Measurements from ENCODE around the gene HOXB2. TPM values are rescaled to one million over a fixed set of nuclear protein-coding genes. Genes with fewer than 3 reads are reported as not detected.

Gene HOXB2
- total and polyA plus RNA-seq, 9 of the 15 experiments (the other 6 are each of a cell fraction or from before 2014, with no cell fraction given) = 2.1 to 97.7 (median 21.2) TPM

DNA sequence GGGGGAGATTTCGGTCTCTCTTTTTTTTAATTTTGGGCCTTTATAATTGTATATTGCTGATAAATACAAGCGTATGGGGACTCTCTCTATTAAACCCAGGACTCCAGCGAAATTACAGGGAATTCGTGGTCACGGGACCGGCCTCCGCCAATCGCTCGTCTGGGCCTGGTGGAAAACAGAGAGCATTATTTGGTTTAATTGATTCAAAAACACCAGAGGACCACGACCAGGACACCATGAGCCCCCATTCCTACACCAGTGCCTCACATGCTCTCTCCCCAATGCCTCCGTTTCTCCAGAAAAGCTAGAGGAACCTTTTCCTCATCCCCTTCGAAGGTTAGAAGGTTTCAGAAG lies at the start of gene HOXB2 (continued):
- TF ChIP-seq ZNF592 (IDR thresholded peaks at IDR 0.05) = 0 out of 2 replicates have a peak, but pooled peaks have one; percentile 14
- TF ChIP-seq CAMTA2 (CRISPR knock-in tag; conservative IDR thresholded peaks at IDR 0.05) = no peak
- no peak for TF ChIP-seq ZSCAN32 (CRISPR knock-in tag; IDR thresholded peaks at IDR 0.05)
- no peak for TF ChIP-seq OTX1 (CRISPR knock-in tag; IDR thresholded peaks at IDR 0.05)
- TF ChIP-seq RAD51 (IDR thresholded peaks at IDR 0.05; ENCODE audit: borderline replicate concordance, low read depth) = peak; percentile 77
- TF ChIP-seq BRF1 (IDR thresholded peaks at IDR 0.05; ENCODE audit: borderline replicate concordance, extremely low read depth, insufficient read length) = no peak
- no peak for TF ChIP-seq CSDE1 (IDR thresholded peaks at IDR 0.05)
- no peak for TF ChIP-seq CBX1 (IDR thresholded peaks at IDR 0.05; ENCODE audit: low read depth)
- TF ChIP-seq AFF1 (IDR thresholded peaks at IDR 0.05; ENCODE audit: low read depth in 1 of 2, partially characterized antibody in 2 of 2) = peak in 1 of 2 experiments; percentile 5
